ENCODE results near the gene DBX1. TPM values are rescaled to one million over a fixed set of nuclear protein-coding genes. Genes with fewer than 3 reads are reported as not detected.
"Not testable (repeated sequence)": the region's sequence is repeated elsewhere in the genome, so short reads cannot be mapped to it uniquely, and the experiment has no call there.

Gene DBX1
- total and polyA plus RNA-seq, 4 experiments from 2014 or later = not detected

GRCh38 chr11:20131788-20132666, 28.2 kb downstream of the DBX1 start:
- intact Hi-C loops (cut with micrococcal nuclease) = loop anchor here (2.0 kb wide), 1 partner anchor 25 kb away; no protein-coding TSS in a partner anchor
- DNase-seq = peak in 4 of 5 donors; percentile 26 to 45 (median 37)
- no peaks in the 10 kb centered on the region for H3K9me3 Mint-ChIP-seq
- peaks cover 7 to 14% (median 8%) of the 10 kb centered on the region in 4 donors for H3K4me1 Mint-ChIP-seq
- POLR2A ChIA-PET (ENCODE audit: partially characterized antibody) = interaction anchor here (0.6 to 1.4 kb wide), 3 partner anchors 25 to 231 kb away, joined by 3 to 4 read pairs (median 3); no protein-coding TSS in a partner anchor
- H3K4me3 ChIP-seq (ENCODE audit: low read length in 2 of 2) = peak overlapping the region; percentile 49 to 63
- H3K9me3 ChIP-seq (ENCODE audit: control insufficient read depth in 1 of 2, low read length in 2 of 2) = no peaks in the 10 kb centered on the region
- peak overlapping the region in 2 of 7 donors; percentile 27 to 29 for H3K27ac Mint-ChIP-seq
- H3K27ac ChIP-seq (ENCODE audit: low read depth, low read length) = no peak overlapping the region
- H3K27me3 ChIP-seq (ENCODE audit: insufficient read depth, low read length) = peaks cover 7% of the 10 kb centered on the region
- CTCF ChIA-PET (ENCODE audit: partially characterized antibody) = interaction anchor here (0.8 to 4.6 kb wide), 23 partner anchors 9 to 478 kb away, joined by 3 to 54 read pairs (median 4); no protein-coding TSS in a partner anchor
- no peaks in the 10 kb centered on the region for H3K36me3 ChIP-seq (ENCODE audit: insufficient read depth, low read length)
- peaks cover 11% of the 10 kb centered on the region in 2 donors for H3K27me3 Mint-ChIP-seq
- H3K4me1 ChIP-seq (ENCODE audit: insufficient read depth, low read length) = peaks cover 13% of the 10 kb centered on the region
- peak overlapping the region; percentile 59 to 89 (median 83) for H3K4me3 Mint-ChIP-seq
- no peaks in the 10 kb centered on the region for H3K36me3 Mint-ChIP-seq

DNA sequence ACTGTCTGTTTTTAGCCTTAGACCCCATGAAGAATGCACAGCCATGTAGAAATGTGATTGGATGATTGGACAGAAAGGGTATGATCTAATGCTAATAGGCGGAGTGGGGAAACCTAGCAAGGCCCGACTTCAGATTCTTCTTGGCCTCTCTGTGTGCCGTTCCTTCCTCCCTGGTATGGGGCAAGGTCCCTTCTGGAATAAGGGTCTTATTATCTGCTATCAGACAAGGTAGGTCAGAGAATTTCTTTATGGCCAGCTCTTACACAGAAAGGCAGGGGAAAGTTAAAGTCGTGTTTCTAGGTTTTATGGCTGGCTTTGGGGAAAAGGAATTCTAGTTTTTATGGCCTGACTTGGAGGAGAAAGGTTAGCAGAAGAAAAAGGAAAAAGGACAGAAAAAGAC, 30.6 kb downstream of the DBX1 start:
- intact Hi-C loops (cut with micrococcal nuclease) = loop anchor here (2.0 to 5.0 kb wide), 2 partner anchors 208 to 543 kb away; no protein-coding TSS in a partner anchor
- POLR2A ChIA-PET (ENCODE audit: partially characterized antibody) = no interaction called here
- H3K27ac Mint-ChIP-seq = peak overlapping the region in 1 of 7 donors; percentile 32

GRCh38 chr11:20128528-20128825, 31.8 kb downstream of the DBX1 start:
- H3K27me3 ChIP-seq (ENCODE audit: insufficient read depth, low read length); H3K36me3 Mint-ChIP-seq; H3K9me3 ChIP-seq (ENCODE audit: control insufficient read depth in 1 of 2, low read length in 2 of 2); DNase-seq; H3K9me3 Mint-ChIP-seq; H3K27ac ChIP-seq (ENCODE audit: low read depth, low read length); H3K4me3 ChIP-seq (ENCODE audit: low read length in 2 of 2); H3K4me3 Mint-ChIP-seq; H3K27me3 Mint-ChIP-seq; H3K36me3 ChIP-seq (ENCODE audit: insufficient read depth, low read length); H3K27ac Mint-ChIP-seq: not testable (repeated sequence)
- intact Hi-C loops (cut with micrococcal nuclease) = loop anchor here (1.0 to 5.0 kb wide), 5 partner anchors 209 to 544 kb away; no protein-coding TSS in a partner anchor
- H3K4me1 ChIP-seq (ENCODE audit: insufficient read depth, low read length) = peaks cover 13% of the 10 kb centered on the region
- peaks cover 7 to 14% (median 8%) of the 10 kb centered on the region in 4 donors for H3K4me1 Mint-ChIP-seq
- POLR2A ChIA-PET (ENCODE audit: partially characterized antibody) = interaction anchor here (1.0 kb wide), 2 partner anchors 226 to 227 kb away, joined by 4 to 5 read pairs; no protein-coding TSS in a partner anchor
- CTCF ChIA-PET (ENCODE audit: partially characterized antibody) = interaction anchor here (0.7 to 6.4 kb wide), 35 partner anchors 10 to 544 kb away, joined by 3 to 135 read pairs (median 6); no protein-coding TSS in a partner anchor

More for the DNA sequence above, 30.6 kb downstream of the DBX1 start:
- Mint-ChIP-seq H3K36me3 (no peaks in the 10 kb centered on the region), H3K4me1 (peaks cover 7 to 14% (median 8%) of the 10 kb centered on the region in 4 donors), H3K4me3 (no peak overlapping the region), H3K9me3 (no peaks in the 10 kb centered on the region), H3K27me3 (peaks cover 8 to 11% of the 10 kb centered on the region in 2 donors)
- CTCF ChIA-PET (ENCODE audit: partially characterized antibody) = interaction anchor here (1.0 to 6.4 kb wide), 14 partner anchors 9 to 542 kb away, joined by 3 to 135 read pairs (median 10); no protein-coding TSS in a partner anchor
- no peaks in the 10 kb centered on the region for H3K36me3 ChIP-seq (ENCODE audit: insufficient read depth, low read length)
- peaks cover 6% of the 10 kb centered on the region for H3K27me3 ChIP-seq (ENCODE audit: insufficient read depth, low read length)
- H3K9me3 ChIP-seq (ENCODE audit: control insufficient read depth in 1 of 2, low read length in 2 of 2) = no peaks in the 10 kb centered on the region
- H3K27ac ChIP-seq (ENCODE audit: low read depth, low read length) = no peak overlapping the region
- H3K4me1 ChIP-seq (ENCODE audit: insufficient read depth, low read length) = peaks cover 13% of the 10 kb centered on the region
- no peak overlapping the region for H3K4me3 ChIP-seq (ENCODE audit: low read length in 2 of 2)
- no peak for DNase-seq

DNA sequence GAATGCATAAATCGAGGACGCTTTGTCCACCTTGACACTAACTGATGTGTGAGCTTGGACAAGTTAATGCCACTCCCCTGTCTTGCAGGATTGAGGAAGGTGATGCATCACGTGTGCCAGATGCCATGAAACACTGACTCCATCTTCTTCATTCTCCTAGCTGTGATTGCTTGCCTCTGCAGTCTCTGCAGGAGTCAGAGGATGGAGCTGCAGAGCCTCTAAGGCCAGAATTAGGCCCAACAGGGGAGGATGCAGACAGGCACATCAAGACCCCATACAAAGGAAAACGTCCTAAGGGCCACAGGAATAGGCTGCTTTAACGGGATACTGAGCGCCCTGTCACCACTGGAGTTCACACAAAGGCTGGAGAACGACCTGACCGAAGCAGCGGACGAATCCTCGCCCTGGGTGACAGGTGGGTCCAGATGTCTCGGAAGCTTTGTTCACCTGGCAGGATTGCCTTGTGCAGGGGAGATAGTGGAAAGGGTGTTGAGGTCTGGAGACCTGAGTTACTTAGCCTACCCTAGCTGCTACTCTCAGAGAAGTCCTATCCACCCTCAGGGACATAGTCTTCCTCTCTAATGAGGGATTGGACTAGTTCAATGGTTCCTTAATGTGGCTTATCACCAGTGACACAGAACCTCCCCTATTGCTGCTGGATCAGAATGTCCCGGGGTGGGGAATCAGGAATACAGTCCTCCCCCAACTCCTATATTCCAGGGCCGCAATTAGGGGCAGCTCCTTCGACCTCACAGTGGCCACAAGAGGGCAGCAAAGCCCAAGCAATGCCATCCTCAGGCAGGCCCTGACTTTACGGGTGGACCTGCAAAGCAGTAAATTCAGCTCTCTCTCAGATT, 32.4 kb downstream of the DBX1 start:
- Histone ChIP-seq H3K27ac (ENCODE audit: low read depth, low read length) (no peak overlapping the region), H3K36me3 (ENCODE audit: insufficient read depth, low read length) (no peaks in the 10 kb centered on the region), H3K4me1 (ENCODE audit: insufficient read depth, low read length) (peaks cover 13% of the 10 kb centered on the region), H3K4me3 (ENCODE audit: low read length in 2 of 2) (no peak overlapping the region), H3K9me3 (ENCODE audit: control insufficient read depth in 1 of 2, low read length in 2 of 2) (no peaks in the 10 kb centered on the region), H3K27me3 (ENCODE audit: insufficient read depth, low read length) (no peaks in the 10 kb centered on the region)
- H3K27ac Mint-ChIP-seq = peak overlapping the region in 1 of 7 donors; percentile 29
- intact Hi-C loops (cut with micrococcal nuclease) = loop anchor here (1.0 to 5.0 kb wide), 5 partner anchors 209 to 545 kb away; no protein-coding TSS in a partner anchor
- DNase-seq = peak; percentile 62 to 69 (median 65)
- H3K4me1 Mint-ChIP-seq = peaks cover 6 to 14% (median 8%) of the 10 kb centered on the region in 4 donors
- ChIA-PET POLR2A (ENCODE audit: partially characterized antibody) (interaction anchor here (1.0 kb wide), 2 partner anchors 226 to 227 kb away, joined by 4 to 5 read pairs; no protein-coding TSS in a partner anchor), CTCF (ENCODE audit: partially characterized antibody) (interaction anchor here (0.7 to 6.4 kb wide), 33 partner anchors 11 to 544 kb away, joined by 3 to 135 read pairs (median 6); no protein-coding TSS in a partner anchor)
- H3K4me3 Mint-ChIP-seq = no peak overlapping the region
- no peaks in the 10 kb centered on the region for H3K9me3 Mint-ChIP-seq
- no peaks in the 10 kb centered on the region for H3K36me3 Mint-ChIP-seq
- H3K27me3 Mint-ChIP-seq = peaks cover 2 to 5% of the 10 kb centered on the region in 2 donors

DNA sequence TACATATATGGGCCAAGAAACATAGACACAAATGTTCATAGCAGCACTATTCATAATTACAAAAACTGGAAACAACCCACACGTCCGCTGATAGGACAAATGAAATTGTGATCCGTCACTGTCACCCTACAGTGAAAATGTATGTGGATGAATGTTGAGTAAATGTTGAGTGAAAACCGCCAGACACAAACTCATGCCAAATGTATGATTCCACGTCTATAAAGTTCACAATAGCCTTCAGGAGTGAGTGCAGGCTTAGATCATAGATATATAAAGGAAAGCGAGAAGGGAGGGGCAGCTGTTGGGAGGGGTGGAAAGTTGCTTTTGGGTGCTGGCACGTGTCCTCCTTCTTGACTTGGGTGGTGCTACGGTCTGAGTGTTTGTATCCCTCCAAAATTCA, 33.6 kb downstream of the DBX1 start:
- Histone ChIP-seq H3K27ac (ENCODE audit: low read depth, low read length) (no peak overlapping the region), H3K36me3 (ENCODE audit: insufficient read depth, low read length) (no peaks in the 10 kb centered on the region), H3K4me3 (ENCODE audit: low read length in 2 of 2) (no peak overlapping the region), H3K4me1 (ENCODE audit: insufficient read depth, low read length) (peaks cover 2% of the 10 kb centered on the region), H3K27me3 (ENCODE audit: insufficient read depth, low read length) (no peaks in the 10 kb centered on the region), H3K9me3 (ENCODE audit: control insufficient read depth in 1 of 2, low read length in 2 of 2) (no peaks in the 10 kb centered on the region)
- CTCF ChIA-PET (ENCODE audit: partially characterized antibody) = interaction anchor here (1.0 to 6.4 kb wide), 11 partner anchors 9 to 483 kb away, joined by 3 to 135 read pairs (median 15); no protein-coding TSS in a partner anchor
- H3K27ac Mint-ChIP-seq = peak overlapping the region in 1 of 7 donors; percentile 57
- H3K9me3 Mint-ChIP-seq = no peaks in the 10 kb centered on the region
- H3K36me3 Mint-ChIP-seq = no peaks in the 10 kb centered on the region
- H3K4me3 Mint-ChIP-seq = no peak overlapping the region
- peaks cover under 1 to 4% (median 2%) of the 10 kb centered on the region in 4 donors for H3K4me1 Mint-ChIP-seq
- peaks cover 0 to under 1% of the 10 kb centered on the region in 2 donors for H3K27me3 Mint-ChIP-seq
- intact Hi-C loops (cut with micrococcal nuclease) = loop anchor here (5.0 kb wide), 1 partner anchor 211 kb away; no protein-coding TSS in a partner anchor
- POLR2A ChIA-PET (ENCODE audit: partially characterized antibody) = no interaction called here
- no peak for DNase-seq

GRCh38 chr11:20125927-20126326, 34.3 kb downstream of the DBX1 start:
- intact Hi-C loops (cut with micrococcal nuclease) = loop anchor here (5.0 kb wide), 1 partner anchor 211 kb away; no protein-coding TSS in a partner anchor
- POLR2A ChIA-PET (ENCODE audit: partially characterized antibody) = no interaction called here
- DNase-seq = no peak
- Histone ChIP-seq H3K9me3 (ENCODE audit: control insufficient read depth in 1 of 2, low read length in 2 of 2) (no peaks in the 10 kb centered on the region), H3K27ac (ENCODE audit: low read depth, low read length) (no peak overlapping the region), H3K4me1 (ENCODE audit: insufficient read depth, low read length) (no peaks in the 10 kb centered on the region), H3K4me3 (ENCODE audit: low read length in 2 of 2) (no peak overlapping the region), H3K36me3 (ENCODE audit: insufficient read depth, low read length) (no peaks in the 10 kb centered on the region), H3K27me3 (ENCODE audit: insufficient read depth, low read length) (no peaks in the 10 kb centered on the region)
- Mint-ChIP-seq H3K4me1 (no peaks in the 10 kb centered on the region), H3K27me3 (no peaks in the 10 kb centered on the region), H3K27ac (no peak overlapping the region), H3K4me3 (no peak overlapping the region), H3K36me3 (no peaks in the 10 kb centered on the region), H3K9me3 (no peaks in the 10 kb centered on the region)
- CTCF ChIA-PET (ENCODE audit: partially characterized antibody) = interaction anchor here (1.0 to 6.4 kb wide), 5 partner anchors 9 to 238 kb away, joined by 3 to 79 read pairs (median 3); partner anchors contain the start of gene HTATIP2

Measured in CD4-positive, alpha-beta memory T cell (primary cell).